Esophagus muscularis mucosa (tissue), 4 donors: ENCODE data around the gene JMJD1C.

ENCODE experiments used
- EP300 ChIP-seq: sonication (generic); formaldehyde crosslinking; IDR thresholded peaks from one replicate; pipeline ENCODE4 v1.6.1; 2017; ENCODE audit warnings: antibody characterized with exemption
- POLR2A ChIP-seq: fragments of 450-650 bp; IDR thresholded peaks from one replicate; pipeline ENCODE4 v1.6.1; 2017; ENCODE audit warnings: antibody characterized with exemption, moderate library complexity, mild to moderate bottlenecking, low read depth
- POLR2AphosphoS5 ChIP-seq, 2 donors: sonication (generic); formaldehyde crosslinking; IDR thresholded peaks; one replicate each; pipeline ENCODE4 v1.6.1; 2017; ENCODE audit warnings: antibody characterized with exemption in 2 of 2
- TF ChIP-seq, protein P1 (sequence below), 3 experiments: fragments of 200-600 bp in 2 of 3; fragments of 450-650 bp in 1 of 3; sonication (generic) in 2 of 3; IDR thresholded peaks; one replicate each; pipeline ENCODE4 v1.5.1; 2017 to 2019; ENCODE audit warnings: antibody characterized with exemption in 3 of 3, mild to moderate bottlenecking in 2 of 3, moderate library complexity in 1 of 3

- TF ChIP-seq POLR2AphosphoS5 (IDR thresholded peaks at IDR 0.05) (no peak), POLR2A (no peak), EP300 (no peak)
- TF ChIP-seq, protein P1, sequence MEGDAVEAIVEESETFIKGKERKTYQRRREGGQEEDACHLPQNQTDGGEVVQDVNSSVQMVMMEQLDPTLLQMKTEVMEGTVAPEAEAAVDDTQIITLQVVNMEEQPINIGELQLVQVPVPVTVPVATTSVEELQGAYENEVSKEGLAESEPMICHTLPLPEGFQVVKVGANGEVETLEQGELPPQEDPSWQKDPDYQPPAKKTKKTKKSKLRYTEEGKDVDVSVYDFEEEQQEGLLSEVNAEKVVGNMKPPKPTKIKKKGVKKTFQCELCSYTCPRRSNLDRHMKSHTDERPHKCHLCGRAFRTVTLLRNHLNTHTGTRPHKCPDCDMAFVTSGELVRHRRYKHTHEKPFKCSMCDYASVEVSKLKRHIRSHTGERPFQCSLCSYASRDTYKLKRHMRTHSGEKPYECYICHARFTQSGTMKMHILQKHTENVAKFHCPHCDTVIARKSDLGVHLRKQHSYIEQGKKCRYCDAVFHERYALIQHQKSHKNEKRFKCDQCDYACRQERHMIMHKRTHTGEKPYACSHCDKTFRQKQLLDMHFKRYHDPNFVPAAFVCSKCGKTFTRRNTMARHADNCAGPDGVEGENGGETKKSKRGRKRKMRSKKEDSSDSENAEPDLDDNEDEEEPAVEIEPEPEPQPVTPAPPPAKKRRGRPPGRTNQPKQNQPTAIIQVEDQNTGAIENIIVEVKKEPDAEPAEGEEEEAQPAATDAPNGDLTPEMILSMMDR (IDR thresholded peaks at IDR 0.05) = no peak
Measured at GRCh38 chr10:63375458-63375857, 90.3 kb downstream of the JMJD1C start.
